Tibial nerve (tissue), 4 donors: ENCODE data around the gene PIEZO2.

Experiments used
- CTCF ChIP-seq, 5 experiments: fragments of 200-600 bp in 3 of 5; fragments of 450-650 bp in 2 of 5; sonication (generic) in 3 of 5; IDR thresholded peaks; one replicate each; pipeline ENCODE4 v1.5.1; 2016 to 2019; ENCODE audit warnings: antibody characterized with exemption in 5 of 5, mild to moderate bottlenecking in 3 of 5, moderate library complexity in 2 of 5
- EP300 ChIP-seq, 2 donors: sonication (generic); formaldehyde crosslinking; IDR thresholded peaks; one replicate each; pipeline ENCODE4 v1.6.1; 2017; ENCODE audit warnings: antibody characterized with exemption in 2 of 2, mild to moderate bottlenecking in 1 of 2

- TF ChIP-seq CTCF (IDR thresholded peaks at IDR 0.05) (no peak), EP300 (IDR thresholded peaks at IDR 0.05) (no peak)
Measured at GRCh38 chr18:10713409-10713808, 436.0 kb downstream of the PIEZO2 start.
